Measurements from ENCODE around the gene C1orf35. TPM values are rescaled to one million over a fixed set of nuclear protein-coding genes. Genes with fewer than 3 reads are reported as not detected.

C1orf35 gene
- total and polyA plus RNA-seq, 2 of the 8 experiments (the other 6 are each of a cell fraction or from before 2014, with no cell fraction given) = 18.6 to 19.9 TPM

DNA sequence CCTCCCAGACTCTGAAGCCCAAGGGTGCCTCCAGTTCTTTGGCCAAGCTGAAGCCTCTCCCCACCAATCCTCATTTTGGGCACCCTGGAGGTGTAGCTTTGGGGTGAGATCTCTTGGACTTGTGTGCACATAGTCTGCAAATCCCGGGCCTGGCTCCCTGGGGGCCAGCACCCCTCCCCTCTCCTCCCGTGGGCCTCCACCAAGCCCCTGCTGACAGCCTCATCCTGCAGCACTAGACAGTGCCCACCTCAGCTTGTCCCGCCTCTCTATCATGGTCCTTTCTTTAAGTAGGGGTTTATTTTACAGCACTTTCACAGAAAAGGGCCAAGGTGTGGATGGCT is 49.8 kb upstream of the C1orf35 start (continued):
- TF ChIP-seq JUND (IDR thresholded peaks at IDR 0.05; ENCODE audit: low read length) (no peak), HDAC2 (IDR thresholded peaks at IDR 0.05; ENCODE audit: borderline replicate concordance in 1 of 2, low read depth in 2 of 2, low read length in 2 of 2) (no peak), GTF2F1 (IDR thresholded peaks at IDR 0.05; ENCODE audit: borderline replicate concordance, low read depth, low read length) (no peak), TBP (IDR thresholded peaks at IDR 0.05; ENCODE audit: low read depth, low read length) (no peak), CREB1 (IDR thresholded peaks at IDR 0.05) (no peak), SIX5 (IDR thresholded peaks at IDR 0.05; ENCODE audit: low read depth, low read length) (no peak), TCF12 (IDR thresholded peaks at IDR 0.05; ENCODE audit: low read depth, low read length) (no peak)
